Ishikawa (cell line): ENCODE results near the gene NAT8L.

Experiments
- CEBPB ChIP-seq: IDR thresholded peaks from 2 replicates; pipeline ENCODE4 v1.6.1; 2012
- CREB1 ChIP-seq: IDR thresholded peaks from 2 replicates; pipeline ENCODE4 v1.6.1; 2012; ENCODE audit warnings: low read depth
- EGR1 ChIP-seq: IDR thresholded peaks from 2 replicates; pipeline ENCODE4 v1.6.1; 2012
- EP300 ChIP-seq: IDR thresholded peaks from 2 replicates; pipeline ENCODE4 v1.6.1; 2012; ENCODE audit warnings: borderline replicate concordance
- FOXM1 ChIP-seq: IDR thresholded peaks from 2 replicates; pipeline ENCODE4 v1.6.1; 2012; ENCODE audit warnings: low read depth, borderline replicate concordance
- NFIC ChIP-seq: IDR thresholded peaks from 2 replicates; pipeline ENCODE4 v1.6.1; 2012
- RAD21 ChIP-seq: IDR thresholded peaks from 2 replicates; pipeline ENCODE4 v1.6.1; 2012; ENCODE audit warnings: low read depth
- TAF1 ChIP-seq: IDR thresholded peaks from 2 replicates; pipeline ENCODE4 v1.6.1; 2012; ENCODE audit warnings: low read depth, mild to moderate bottlenecking
- TCF12 ChIP-seq: IDR thresholded peaks from 2 replicates; pipeline ENCODE4 v1.6.1; 2012; ENCODE audit warnings: low read depth
- TEAD4 ChIP-seq: IDR thresholded peaks from 2 replicates; pipeline ENCODE4 v1.6.1; 2012
- YY1 ChIP-seq: IDR thresholded peaks from 2 replicates; pipeline ENCODE4 v1.6.1; 2012; ENCODE audit warnings: low read depth
- ZBTB7A ChIP-seq: IDR thresholded peaks from 2 replicates; pipeline ENCODE4 v1.6.1; 2012; ENCODE audit warnings: low read depth
- TF ChIP-seq, protein P1 (sequence below): IDR thresholded peaks from 2 replicates; pipeline ENCODE4 v1.6.1; 2012
- TF ChIP-seq, protein P2 (sequence below): IDR thresholded peaks from 2 replicates; pipeline ENCODE4 v1.6.1; 2012
- TF ChIP-seq, protein P3 (sequence below): IDR thresholded peaks from 2 replicates; pipeline ENCODE4 v1.6.1; 2012; ENCODE audit warnings: low read depth, mild to moderate bottlenecking

The NAT8L gene

DNA sequence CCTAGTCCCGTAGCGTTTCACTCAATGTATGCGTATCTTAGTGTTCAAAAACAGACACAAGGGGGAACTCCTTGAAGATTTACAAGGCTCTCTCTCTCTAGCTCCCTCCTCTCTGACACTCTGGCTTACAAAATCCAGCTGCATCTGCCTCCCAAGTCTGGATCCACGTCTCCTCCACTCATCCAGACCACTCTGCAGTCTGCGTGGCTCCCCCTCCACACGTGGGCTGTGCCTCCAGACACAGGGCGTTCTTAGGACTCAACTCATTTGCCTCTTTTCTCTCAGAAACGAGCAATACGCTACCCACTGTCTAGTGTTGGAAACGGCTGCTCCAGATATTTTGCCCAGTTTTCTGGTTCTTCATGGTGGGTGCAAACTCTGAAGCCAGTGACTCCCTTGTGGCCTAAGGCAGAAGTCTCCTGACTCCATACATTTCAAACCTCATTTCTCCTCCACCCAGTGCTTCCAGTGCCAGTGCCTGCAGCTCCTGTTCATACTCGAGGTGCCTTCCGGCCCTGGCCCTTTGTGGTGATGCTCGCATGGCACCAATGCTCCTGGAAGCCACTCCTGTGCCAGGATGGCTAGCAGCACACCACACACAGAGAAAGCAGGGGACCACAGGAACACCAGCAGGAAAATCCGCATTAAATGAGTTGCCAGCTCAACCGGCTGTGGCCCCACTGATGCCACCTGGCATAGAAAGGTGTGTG lies 24.1 kb downstream of the NAT8L start:
- TF ChIP-seq EP300 (no peak), CEBPB (no peak), FOXM1 (no peak), YY1 (no peak), RAD21 (no peak), CREB1 (no peak), TAF1 (no peak), TEAD4 (no peak), NFIC (no peak), ZBTB7A (no peak), TCF12 (no peak), EGR1 (no peak)
- TF ChIP-seq, protein P1, sequence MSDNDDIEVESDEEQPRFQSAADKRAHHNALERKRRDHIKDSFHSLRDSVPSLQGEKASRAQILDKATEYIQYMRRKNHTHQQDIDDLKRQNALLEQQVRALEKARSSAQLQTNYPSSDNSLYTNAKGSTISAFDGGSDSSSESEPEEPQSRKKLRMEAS: no peak
- TF ChIP-seq, protein P2, sequence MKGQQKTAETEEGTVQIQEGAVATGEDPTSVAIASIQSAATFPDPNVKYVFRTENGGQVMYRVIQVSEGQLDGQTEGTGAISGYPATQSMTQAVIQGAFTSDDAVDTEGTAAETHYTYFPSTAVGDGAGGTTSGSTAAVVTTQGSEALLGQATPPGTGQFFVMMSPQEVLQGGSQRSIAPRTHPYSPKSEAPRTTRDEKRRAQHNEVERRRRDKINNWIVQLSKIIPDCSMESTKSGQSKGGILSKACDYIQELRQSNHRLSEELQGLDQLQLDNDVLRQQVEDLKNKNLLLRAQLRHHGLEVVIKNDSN: no peak
- TF ChIP-seq, protein P3, sequence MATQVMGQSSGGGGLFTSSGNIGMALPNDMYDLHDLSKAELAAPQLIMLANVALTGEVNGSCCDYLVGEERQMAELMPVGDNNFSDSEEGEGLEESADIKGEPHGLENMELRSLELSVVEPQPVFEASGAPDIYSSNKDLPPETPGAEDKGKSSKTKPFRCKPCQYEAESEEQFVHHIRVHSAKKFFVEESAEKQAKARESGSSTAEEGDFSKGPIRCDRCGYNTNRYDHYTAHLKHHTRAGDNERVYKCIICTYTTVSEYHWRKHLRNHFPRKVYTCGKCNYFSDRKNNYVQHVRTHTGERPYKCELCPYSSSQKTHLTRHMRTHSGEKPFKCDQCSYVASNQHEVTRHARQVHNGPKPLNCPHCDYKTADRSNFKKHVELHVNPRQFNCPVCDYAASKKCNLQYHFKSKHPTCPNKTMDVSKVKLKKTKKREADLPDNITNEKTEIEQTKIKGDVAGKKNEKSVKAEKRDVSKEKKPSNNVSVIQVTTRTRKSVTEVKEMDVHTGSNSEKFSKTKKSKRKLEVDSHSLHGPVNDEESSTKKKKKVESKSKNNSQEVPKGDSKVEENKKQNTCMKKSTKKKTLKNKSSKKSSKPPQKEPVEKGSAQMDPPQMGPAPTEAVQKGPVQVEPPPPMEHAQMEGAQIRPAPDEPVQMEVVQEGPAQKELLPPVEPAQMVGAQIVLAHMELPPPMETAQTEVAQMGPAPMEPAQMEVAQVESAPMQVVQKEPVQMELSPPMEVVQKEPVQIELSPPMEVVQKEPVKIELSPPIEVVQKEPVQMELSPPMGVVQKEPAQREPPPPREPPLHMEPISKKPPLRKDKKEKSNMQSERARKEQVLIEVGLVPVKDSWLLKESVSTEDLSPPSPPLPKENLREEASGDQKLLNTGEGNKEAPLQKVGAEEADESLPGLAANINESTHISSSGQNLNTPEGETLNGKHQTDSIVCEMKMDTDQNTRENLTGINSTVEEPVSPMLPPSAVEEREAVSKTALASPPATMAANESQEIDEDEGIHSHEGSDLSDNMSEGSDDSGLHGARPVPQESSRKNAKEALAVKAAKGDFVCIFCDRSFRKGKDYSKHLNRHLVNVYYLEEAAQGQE: no peak

DNA sequence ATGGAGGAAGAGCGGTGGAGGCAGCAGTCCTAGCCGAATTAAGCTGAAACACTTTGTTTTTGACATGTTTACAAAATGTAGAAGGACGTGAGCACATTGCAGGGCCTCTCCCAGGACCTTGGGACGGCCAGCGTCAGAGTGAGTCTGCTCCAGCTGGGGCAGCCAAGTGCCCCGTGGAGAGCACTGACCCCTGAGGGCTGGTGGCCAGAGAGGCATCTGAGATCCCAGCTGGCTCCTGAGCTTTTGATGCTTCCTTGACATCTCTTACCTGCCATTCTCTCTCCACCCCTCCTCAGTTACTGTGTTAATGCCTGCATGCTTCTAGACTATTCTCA lies 24.7 kb downstream of the NAT8L start:
- no peak for TF ChIP-seq TEAD4
- TF ChIP-seq NFIC: no peak
- no peak for TF ChIP-seq CREB1

DNA sequence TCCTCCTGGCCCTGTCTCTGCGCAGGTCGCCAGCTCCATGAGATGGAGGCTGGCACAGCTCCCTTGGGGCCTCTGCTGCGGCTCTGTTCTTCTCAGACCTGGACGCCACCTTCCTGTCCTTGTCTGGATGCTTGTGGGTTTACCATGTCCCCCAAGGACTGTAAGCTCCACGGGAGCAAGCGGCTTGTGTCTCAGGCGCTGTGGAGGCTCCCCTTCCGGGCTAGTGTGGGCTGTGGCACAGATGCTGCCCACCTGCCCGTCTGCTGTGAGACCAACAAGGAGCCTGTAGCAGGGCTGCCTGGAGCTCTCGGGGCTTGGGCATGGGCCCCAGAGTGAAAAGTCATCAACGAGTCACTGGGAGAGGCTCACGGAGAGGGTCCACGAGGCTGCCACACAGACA lies 25.2 kb downstream of the NAT8L start:
- TF ChIP-seq NFIC: no peak
- TF ChIP-seq, protein P1: no peak
- TF ChIP-seq, protein P2: no peak
- TF ChIP-seq TCF12: no peak
- no peak for TF ChIP-seq EP300
- TF ChIP-seq CEBPB: no peak
- TF ChIP-seq YY1: no peak
- TF ChIP-seq, protein P3: no peak
- TF ChIP-seq FOXM1: no peak
- no peak for TF ChIP-seq TAF1
- no peak for TF ChIP-seq TEAD4
- TF ChIP-seq ZBTB7A: no peak
- TF ChIP-seq RAD21: no peak
- no peak for TF ChIP-seq EGR1
- TF ChIP-seq CREB1: no peak

DNA sequence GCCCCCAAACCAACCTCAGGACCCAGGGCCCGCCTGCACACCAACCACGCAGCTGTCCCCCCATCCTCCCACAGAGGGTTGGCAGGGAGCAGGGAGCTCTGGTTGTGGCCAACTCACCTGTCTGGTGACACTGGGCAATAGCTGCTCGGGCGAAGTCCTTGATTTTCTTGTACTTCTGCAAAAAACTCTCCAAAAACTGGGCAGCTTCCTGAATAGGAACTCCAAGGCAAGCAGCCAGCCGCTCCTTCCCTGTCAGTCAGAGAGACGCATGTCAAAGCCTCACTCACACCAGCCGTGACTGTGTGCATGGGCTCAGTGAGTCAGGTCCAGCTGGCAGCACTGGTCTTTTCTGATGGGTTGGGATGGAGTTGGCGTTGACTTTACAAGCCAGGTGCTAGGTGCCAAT lies 26.4 kb downstream of the NAT8L start:
- TF ChIP-seq CREB1 (no peak), NFIC (no peak), CEBPB (no peak), EP300 (no peak), ZBTB7A (no peak), TCF12 (no peak), EGR1 (no peak), RAD21 (no peak), TEAD4 (no peak), TAF1 (no peak), YY1 (no peak), FOXM1 (no peak)
- TF ChIP-seq, protein P2: no peak
- TF ChIP-seq, protein P1: no peak
- TF ChIP-seq, protein P3: no peak
